ENCODE data around the gene BIN2.

DNA sequence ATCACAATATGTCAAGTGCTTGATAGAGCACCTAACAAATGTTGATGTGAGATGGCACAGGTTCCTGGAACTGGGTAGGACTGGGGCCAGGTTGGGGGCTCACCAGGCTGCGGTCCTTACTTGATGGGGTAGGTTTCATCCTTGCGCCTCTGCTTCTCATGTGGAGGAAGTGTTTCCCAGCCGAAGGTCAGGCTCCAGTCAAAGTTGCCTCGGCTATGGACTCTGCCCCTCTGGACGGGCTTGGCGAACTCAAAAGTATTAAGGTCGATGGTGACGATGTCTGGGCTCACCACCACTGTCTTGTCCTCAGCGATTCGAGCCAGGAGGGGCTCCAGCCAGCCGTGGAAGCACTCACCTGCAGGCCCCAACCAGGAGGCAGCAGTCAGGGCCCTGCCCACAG is 40.0 kb upstream of the BIN2 start:
- no peak for TF ChIP-seq EZH2 (IDR thresholded peaks at IDR 0.05; ENCODE audit: low read depth)
- TF ChIP-seq, protein P1, sequence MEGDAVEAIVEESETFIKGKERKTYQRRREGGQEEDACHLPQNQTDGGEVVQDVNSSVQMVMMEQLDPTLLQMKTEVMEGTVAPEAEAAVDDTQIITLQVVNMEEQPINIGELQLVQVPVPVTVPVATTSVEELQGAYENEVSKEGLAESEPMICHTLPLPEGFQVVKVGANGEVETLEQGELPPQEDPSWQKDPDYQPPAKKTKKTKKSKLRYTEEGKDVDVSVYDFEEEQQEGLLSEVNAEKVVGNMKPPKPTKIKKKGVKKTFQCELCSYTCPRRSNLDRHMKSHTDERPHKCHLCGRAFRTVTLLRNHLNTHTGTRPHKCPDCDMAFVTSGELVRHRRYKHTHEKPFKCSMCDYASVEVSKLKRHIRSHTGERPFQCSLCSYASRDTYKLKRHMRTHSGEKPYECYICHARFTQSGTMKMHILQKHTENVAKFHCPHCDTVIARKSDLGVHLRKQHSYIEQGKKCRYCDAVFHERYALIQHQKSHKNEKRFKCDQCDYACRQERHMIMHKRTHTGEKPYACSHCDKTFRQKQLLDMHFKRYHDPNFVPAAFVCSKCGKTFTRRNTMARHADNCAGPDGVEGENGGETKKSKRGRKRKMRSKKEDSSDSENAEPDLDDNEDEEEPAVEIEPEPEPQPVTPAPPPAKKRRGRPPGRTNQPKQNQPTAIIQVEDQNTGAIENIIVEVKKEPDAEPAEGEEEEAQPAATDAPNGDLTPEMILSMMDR (conservative IDR thresholded peaks at IDR 0.05) = no peak

All from PC-9 (cell line).